Left renal cortex interstitium (tissue), 4 donors: ENCODE measurements around the gene SPSB1. TPM values are rescaled to one million over a fixed set of nuclear protein-coding genes. Genes with fewer than 3 reads are reported as not detected.

ENCODE experiments used
- DNase-seq, 4 donors: peaks; one replicate each; pipeline ENCODE4 v3.0.0-alpha.2; 2013; ENCODE audit warnings: low read depth in 4 of 4, low spot score in 2 of 4, missing footprints in 1 of 4
- polyA plus RNA-seq, 4 donors: library from polyadenylated mRNA; unstranded; fragments of 120-200 nt; gene quantifications; one replicate each; pipeline ENCODE4 v1.2.1, GENCODE V29; 2013; ENCODE audit not compliant: insufficient read length in 4 of 4

Gene SPSB1
- polyA plus RNA-seq, result 10 to 100 TPM; 11.0 to 14.0 (median 11.4) TPM

- DNase-seq, result no peak
These were observed at the start of gene SPSB1 for GRCh38 chr1:9292361-9293240. Gene SPSB1, plus strand, starts transcription at chr1:9292894. Its CDS starts 62,998 bp downstream, at chr1:9355892.

GRCh38 chr1:9243066-9243739 lies 49.5 kb upstream of the SPSB1 start:
- DNase-seq, result no peak

DNA sequence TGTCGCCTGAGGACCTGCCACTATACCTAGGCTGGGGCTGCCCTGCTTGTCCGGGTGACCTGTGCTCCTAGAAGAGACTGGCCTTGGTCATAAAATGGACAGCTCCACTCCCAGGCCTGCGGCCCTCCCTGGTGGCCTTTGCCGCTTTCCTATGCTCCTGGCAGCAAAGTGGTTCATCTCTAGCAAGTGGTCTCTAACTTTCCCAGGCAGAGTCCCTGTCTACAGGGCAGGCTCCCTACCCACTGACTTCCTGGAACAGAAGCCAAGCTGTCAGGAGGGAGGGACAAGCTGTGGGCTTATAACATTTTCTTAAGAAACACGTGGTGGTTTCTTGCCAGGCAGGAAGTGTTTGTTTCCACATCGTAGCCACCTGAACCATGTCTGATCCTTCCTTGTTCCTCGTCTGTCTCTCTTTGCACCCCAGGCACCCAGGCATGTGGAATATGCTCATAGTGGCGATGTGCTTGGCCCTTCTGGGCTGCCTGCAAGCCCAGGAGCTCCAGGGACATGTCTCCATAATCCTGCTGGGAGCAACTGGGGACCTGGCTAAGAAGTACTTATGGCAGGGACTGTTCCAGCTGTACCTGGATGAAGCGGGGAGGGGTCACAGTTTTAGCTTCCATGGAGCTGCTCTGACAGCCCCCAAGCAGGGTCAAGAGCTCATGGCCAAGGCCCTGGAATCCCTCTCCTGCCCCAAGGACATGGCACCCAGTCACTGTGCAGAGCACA lies 48.0 kb upstream of the SPSB1 start:
- DNase-seq, result no peak

DNA sequence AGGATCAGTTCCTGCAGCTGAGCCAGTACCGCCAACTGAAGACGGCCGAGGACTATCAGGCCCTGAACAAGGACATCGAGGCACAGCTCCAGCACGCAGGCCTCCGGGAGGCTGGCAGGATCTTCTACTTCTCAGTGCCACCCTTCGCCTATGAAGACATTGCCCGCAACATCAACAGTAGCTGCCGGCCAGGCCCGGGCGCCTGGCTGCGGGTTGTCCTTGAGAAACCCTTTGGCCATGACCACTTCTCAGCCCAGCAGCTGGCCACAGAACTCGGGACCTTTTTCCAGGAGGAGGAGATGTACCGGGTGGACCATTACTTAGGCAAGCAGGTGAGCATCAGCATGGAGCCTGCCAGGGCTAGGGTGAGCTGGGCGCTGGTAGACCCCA lies 47.5 kb upstream of the SPSB1 start:
- no peak for DNase-seq

- DNase-seq, result no peak
These were observed 47.0 kb upstream of the SPSB1 start for GRCh38 chr1:9245661-9246060.

- DNase-seq, result no peak
These were observed 46.5 kb upstream of the SPSB1 start for GRCh38 chr1:9246215-9246614.

DNA sequence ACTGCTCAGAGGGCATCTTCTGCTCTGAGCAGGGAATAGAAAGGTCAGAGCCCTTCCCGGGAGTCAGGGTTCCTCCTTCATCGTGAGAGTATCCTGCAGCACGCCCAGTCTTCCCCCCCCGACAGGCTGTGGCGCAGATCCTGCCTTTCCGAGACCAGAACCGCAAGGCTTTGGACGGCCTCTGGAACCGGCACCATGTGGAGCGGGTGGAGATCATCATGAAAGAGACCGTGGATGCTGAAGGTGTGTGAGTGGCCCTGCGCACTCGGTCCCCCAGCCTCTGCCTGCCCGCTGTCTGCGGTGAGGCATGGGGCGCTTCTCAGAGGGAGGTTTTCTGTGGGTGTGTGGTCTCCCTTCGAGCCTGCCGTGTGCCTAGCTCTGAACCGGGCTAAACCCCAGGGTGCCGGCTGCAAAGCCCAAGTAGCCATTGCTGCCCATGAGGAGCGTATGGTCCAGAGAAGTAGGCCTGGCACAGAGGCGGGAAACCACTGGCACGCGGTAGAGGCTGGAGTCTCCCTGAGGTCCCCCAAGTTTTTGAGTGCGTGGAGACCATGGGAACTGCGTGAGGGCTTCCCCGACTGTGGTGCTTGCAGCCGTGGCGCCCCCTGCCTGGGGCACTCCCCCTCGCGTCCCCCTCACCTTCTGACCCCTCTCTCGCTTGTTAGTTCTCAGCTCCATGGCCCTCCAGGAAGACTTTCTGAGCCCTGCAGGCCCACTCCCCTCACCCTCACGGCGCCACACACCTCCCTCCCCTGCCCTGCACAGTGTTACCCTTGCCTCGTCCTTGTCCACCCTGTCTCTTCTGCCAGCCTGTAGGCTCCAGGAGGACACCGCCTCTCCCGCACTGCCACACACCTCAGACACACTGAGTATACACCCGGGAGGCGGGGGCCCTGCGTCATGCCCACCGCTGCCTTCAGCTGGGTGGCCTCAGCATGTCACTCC lies 45.6 kb upstream of the SPSB1 start:
- no peak for DNase-seq

DNA sequence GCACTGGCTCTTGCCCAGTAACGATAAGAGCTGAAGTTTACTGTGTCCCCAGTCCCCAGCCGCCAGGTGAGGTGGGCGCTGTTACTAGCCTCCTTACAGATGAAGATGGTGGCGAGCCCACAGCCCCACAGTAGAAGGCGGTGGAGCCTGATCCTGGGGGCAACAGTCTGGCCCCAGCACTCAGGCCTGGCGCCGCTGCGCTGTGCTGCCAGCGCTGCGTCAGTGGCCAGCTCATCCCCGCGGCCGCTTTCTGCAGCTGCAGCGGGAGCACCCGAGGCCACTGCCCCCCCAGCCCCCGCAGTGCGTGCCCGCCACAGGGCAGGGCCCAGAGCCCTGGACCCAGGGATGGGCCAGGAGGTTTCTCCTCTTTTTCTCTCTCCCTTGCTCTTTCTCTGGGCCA lies 44.8 kb upstream of the SPSB1 start:
- DNase-seq, result no peak

GRCh38 chr1:9248341-9249262 lies 44.1 kb upstream of the SPSB1 start:
- DNase-seq, result no peak

DNA sequence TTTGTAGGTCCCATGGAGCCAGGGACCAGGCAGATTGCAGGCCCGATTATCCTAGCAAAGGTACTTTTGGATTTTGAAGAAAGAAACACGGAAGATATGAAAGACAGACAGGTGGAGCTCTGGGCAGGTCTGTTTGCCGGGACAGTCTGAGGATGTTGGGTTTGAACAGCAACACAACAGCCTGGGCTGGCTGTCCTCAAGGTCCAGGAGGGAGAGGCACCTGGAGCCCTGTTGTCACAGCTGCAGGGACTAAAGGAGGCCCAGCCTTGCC lies 43.5 kb upstream of the SPSB1 start:
- DNase-seq, result no peak

GRCh38 chr1:9249534-9250410 lies 42.9 kb upstream of the SPSB1 start:
- no peak for DNase-seq

GRCh38 chr1:9250411-9251381 lies 42.0 kb upstream of the SPSB1 start:
- no peak for DNase-seq

DNA sequence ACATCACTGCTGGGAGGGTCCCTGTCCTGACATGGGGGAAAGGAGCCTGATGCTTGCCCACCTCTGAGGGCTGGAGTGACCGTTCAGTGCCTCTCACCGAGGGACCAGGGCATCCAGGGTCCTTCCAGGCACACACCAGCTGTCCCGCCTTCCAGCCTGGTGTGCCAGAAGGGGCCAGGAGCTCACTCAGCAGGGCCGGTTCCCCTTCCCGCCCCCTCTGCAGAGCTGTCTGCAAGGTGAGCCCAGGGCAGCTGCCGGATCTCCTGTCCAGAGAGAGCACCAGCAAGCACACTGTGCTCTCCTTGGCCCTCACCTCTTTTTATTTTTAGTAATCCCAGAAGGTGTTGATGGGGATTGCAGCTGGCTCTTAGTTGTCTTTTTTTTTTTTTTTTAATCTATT lies 41.2 kb upstream of the SPSB1 start:
- DNase-seq, result no peak

- DNase-seq, result no peak
These were observed 39.7 kb upstream of the SPSB1 start for GRCh38 chr1:9253004-9253403.

DNA sequence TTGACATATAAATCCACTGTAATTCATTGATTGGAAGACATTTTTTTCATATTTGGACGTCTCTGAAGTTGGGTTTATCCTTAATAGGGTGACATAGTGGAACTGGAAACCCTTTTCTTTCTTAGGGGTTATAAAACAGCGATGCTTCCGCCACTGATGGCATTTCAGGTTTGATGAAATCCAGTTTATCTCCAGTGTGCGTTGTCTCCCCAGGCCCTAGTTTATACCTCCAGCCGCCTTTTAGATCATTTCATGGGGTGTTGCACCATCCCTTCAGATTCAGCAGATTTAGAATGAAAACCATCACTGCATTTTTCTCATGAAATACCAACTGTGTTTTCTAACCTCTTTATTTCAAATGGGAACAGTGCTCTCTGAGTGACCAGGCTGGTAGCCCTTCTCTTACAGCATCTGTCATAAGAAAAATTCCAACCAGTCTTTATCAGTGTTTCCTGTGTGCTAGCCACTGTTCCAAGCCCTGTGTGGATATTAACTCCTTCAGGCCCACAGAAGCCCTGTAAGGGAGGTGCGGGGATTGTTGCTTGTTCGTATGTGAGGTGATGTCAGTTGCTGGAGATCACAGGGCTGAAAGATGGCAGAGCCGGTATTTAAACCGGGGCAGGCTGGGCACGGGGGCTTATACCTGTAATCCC lies 39.1 kb upstream of the SPSB1 start:
- DNase-seq, result no peak

DNA sequence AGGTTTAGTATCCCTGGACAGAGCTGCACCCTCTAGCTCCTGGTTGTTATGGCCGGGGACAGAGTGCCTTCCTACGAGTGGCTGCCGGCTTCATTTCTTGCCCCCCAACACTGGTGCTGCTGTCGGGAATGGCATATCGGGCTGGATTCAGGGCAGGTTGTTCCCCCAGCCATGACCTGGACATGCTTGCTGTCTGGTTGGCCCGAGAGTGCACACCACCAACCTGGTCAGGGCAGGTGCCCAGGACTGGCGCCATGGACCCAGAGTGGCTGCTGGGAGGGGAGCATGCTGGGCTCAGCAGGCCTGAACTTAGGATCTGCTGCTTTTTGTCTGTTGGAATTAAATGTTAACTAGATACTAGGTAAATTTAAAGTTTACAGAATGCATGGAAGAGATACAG lies 36.4 kb upstream of the SPSB1 start:
- DNase-seq, result no peak

GRCh38 chr1:9257851-9258250 lies 34.8 kb upstream of the SPSB1 start:
- DNase-seq, result no peak
